Measurements from ENCODE around the gene LDLRAD3.

DNA sequence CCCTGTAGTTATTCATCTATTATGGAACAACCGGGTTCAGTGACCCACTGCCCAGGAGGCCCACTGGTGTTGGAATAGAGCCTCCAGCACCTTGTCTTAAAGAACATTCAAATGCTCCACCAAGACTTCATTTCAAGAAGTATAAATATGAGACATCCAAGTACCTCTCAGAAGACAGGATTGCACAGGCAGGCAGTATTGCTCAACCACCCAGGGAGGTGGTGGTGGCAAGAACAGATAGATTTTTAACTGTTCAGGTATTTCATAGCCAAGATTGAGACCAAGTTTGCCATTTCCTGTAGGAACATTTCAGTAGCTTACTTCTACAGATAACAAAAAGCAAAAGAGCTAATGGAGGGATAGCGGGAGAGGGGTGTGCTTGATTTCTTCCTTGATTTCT is 266.7 kb downstream of the LDLRAD3 start:
- TF ChIP-seq, protein P1, sequence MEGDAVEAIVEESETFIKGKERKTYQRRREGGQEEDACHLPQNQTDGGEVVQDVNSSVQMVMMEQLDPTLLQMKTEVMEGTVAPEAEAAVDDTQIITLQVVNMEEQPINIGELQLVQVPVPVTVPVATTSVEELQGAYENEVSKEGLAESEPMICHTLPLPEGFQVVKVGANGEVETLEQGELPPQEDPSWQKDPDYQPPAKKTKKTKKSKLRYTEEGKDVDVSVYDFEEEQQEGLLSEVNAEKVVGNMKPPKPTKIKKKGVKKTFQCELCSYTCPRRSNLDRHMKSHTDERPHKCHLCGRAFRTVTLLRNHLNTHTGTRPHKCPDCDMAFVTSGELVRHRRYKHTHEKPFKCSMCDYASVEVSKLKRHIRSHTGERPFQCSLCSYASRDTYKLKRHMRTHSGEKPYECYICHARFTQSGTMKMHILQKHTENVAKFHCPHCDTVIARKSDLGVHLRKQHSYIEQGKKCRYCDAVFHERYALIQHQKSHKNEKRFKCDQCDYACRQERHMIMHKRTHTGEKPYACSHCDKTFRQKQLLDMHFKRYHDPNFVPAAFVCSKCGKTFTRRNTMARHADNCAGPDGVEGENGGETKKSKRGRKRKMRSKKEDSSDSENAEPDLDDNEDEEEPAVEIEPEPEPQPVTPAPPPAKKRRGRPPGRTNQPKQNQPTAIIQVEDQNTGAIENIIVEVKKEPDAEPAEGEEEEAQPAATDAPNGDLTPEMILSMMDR (conservative IDR thresholded peaks at IDR 0.05 in 1 of 2, IDR thresholded peaks at IDR 0.05 in 1 of 2; ENCODE audit: extremely low read depth in 1 of 2, insufficient read depth in 1 of 2, low read depth in 1 of 2, low read length in 2 of 2) = no peak
- TF ChIP-seq EZH2 (IDR thresholded peaks at IDR 0.05; ENCODE audit: borderline replicate concordance, low read length) = no peak

All from mammary epithelial cell (primary cell).